IMR-90 (cell line): ENCODE results near the gene FKBP11. TPM values are rescaled to one million over a fixed set of nuclear protein-coding genes. Genes with fewer than 3 reads are reported as not detected.

Source experiments
- ATAC-seq: fragments of 200-7000 bp; cut with Tn5 transposase; 2 replicates; pipeline ENCODE4 v1.9.1; 2020; ENCODE audit warnings: low read depth, mild to moderate bottlenecking, moderate library complexity
- BruUV-seq: library from RNA; stranded (reverse); fragments of 400-500 nt; replicated peaks from 2 replicates; lab custom pipeline; 2021; lab: Mats Ljungman, UMichigan
- CTCF ChIA-PET: fragments of 300-600 bp; formaldehyde crosslinking; extraction: SDS; loops from one replicate; lab custom pipeline; 2021; ENCODE audit warnings: antibody characterized with exemption; lab: Yijun Ruan, JAX
- POLR2A ChIA-PET: fragments of 300-600 bp; sonication (Branson Sonifier 250); formaldehyde crosslinking; loops from one replicate; lab custom pipeline; 2022; ENCODE audit warnings: antibody characterized with exemption; ENCODE audit not compliant: unreplicated experiment; lab: Charles Lee
- DNase-seq: peaks from one replicate; pipeline ENCODE4 v3.0.0; 2013
- H2AFZ ChIP-seq: replicated peaks from 2 replicates; pipeline ENCODE3; 2013; ENCODE audit warnings: low read length, mild to moderate bottlenecking; ENCODE audit not compliant: poor library complexity
- H2AK5ac ChIP-seq: 2 replicates; pipeline ENCODE4 v1.6.1; 2013; ENCODE audit warnings: low read depth, low read length, inconsistent platforms
- H2AK9ac ChIP-seq: replicated peaks from 2 replicates; pipeline ENCODE3; 2013; ENCODE audit warnings: mild to moderate bottlenecking, low read depth, low read length, moderate library complexity; ENCODE audit not compliant: poor library complexity
- H2BK120ac ChIP-seq: 2 replicates; pipeline ENCODE4 v1.6.1; 2013; ENCODE audit warnings: low read depth, low read length, inconsistent platforms
- H2BK15ac ChIP-seq: 3 replicates; pipeline ENCODE4 v1.6.1; 2013; ENCODE audit warnings: low read depth, low read length, inconsistent platforms
- H2BK20ac ChIP-seq: 2 replicates; pipeline ENCODE4 v1.6.1; 2013; ENCODE audit warnings: low read depth, mild to moderate bottlenecking, inconsistent platforms, low read length, moderate library complexity
- H2BK5ac ChIP-seq: 2 replicates; pipeline ENCODE4 v1.6.1; 2013; ENCODE audit warnings: mild to moderate bottlenecking, low read depth, low read length, inconsistent platforms; ENCODE audit not compliant: poor library complexity, severe bottlenecking
- H3K14ac ChIP-seq: replicated peaks from 2 replicates; pipeline ENCODE4 v1.6.1; 2013; ENCODE audit warnings: low read depth, low read length, inconsistent platforms
- H3K18ac ChIP-seq: 2 replicates; pipeline ENCODE4 v1.6.1; 2013; ENCODE audit warnings: low read depth, low read length, control low read depth
- H3K23ac ChIP-seq: 2 replicates; pipeline ENCODE4 v1.6.1; 2013; ENCODE audit warnings: low read depth, low read length, inconsistent platforms
- H3K27ac ChIP-seq: 2 replicates; pipeline ENCODE4 v1.5.1; 2013; ENCODE audit warnings: mild to moderate bottlenecking, control low read depth, low read length; ENCODE audit not compliant: insufficient read depth
- H3K27me3 ChIP-seq: 2 replicates; pipeline ENCODE4 v1.6.1; 2013; ENCODE audit warnings: low read length; ENCODE audit not compliant: control insufficient read depth, insufficient read depth
- H3K36me3 ChIP-seq: 2 replicates; pipeline ENCODE4 v1.6.1; 2013; ENCODE audit warnings: low read length, mixed read lengths; ENCODE audit not compliant: control insufficient read depth, insufficient read depth
- H3K4ac ChIP-seq: 2 replicates; pipeline ENCODE4 v1.6.1; 2013; ENCODE audit warnings: low read depth, low read length, inconsistent platforms
- H3K4me1 ChIP-seq: 2 replicates; pipeline ENCODE4 v1.6.1; 2013; ENCODE audit warnings: low read length, mixed read lengths; ENCODE audit not compliant: control insufficient read depth, insufficient read depth
- H3K4me2 ChIP-seq: 2 replicates; pipeline ENCODE4 v1.6.1; 2013; ENCODE audit warnings: low read depth, mild to moderate bottlenecking, control low read depth, low read length, moderate library complexity
- H3K4me3 ChIP-seq: 2 replicates; pipeline ENCODE4 v1.5.1; 2013; ENCODE audit warnings: low read depth, mild to moderate bottlenecking, control low read depth, low read length, moderate library complexity; ENCODE audit not compliant: insufficient read depth
- H3K56ac ChIP-seq: 2 replicates; pipeline ENCODE4 v1.6.1; 2013; ENCODE audit warnings: low read length, inconsistent platforms; ENCODE audit not compliant: insufficient read depth; ENCODE audit errors: extremely low read depth
- H3K79me1 ChIP-seq, 2 experiments: 2 replicates each; pipeline ENCODE4 v1.6.1; 2013; ENCODE audit warnings: low read length in 2 of 2, inconsistent platforms in 1 of 2, low read depth in 1 of 2
- H3K9ac ChIP-seq: 2 replicates; pipeline ENCODE4 v1.6.1; 2013; ENCODE audit warnings: low read depth, low read length, control low read depth
- H3K9me1 ChIP-seq: 2 replicates; pipeline ENCODE4 v1.6.1; 2013; ENCODE audit warnings: low read length, inconsistent platforms; ENCODE audit not compliant: insufficient read depth
- H3K9me3 ChIP-seq: 2 replicates; pipeline ENCODE4 v1.6.1; 2013; ENCODE audit warnings: low read length; ENCODE audit not compliant: control insufficient read depth, insufficient read depth
- H4K20me1 ChIP-seq: 2 replicates; pipeline ENCODE4 v1.6.1; 2013; ENCODE audit warnings: low read length, inconsistent platforms; ENCODE audit not compliant: insufficient read depth
- H4K5ac ChIP-seq: 2 replicates; pipeline ENCODE4 v1.6.1; 2013; ENCODE audit warnings: mild to moderate bottlenecking, low read depth, low read length, control low read depth
- H4K8ac ChIP-seq, 2 experiments: 2 replicates each; pipeline ENCODE4 v1.6.1; 2013; ENCODE audit warnings: low read depth in 2 of 2, low read length in 2 of 2, control low read depth in 1 of 2, inconsistent platforms in 1 of 2
- H4K91ac ChIP-seq: 2 replicates; pipeline ENCODE4 v1.6.1; 2013; ENCODE audit warnings: low read depth, low read length, inconsistent platforms; ENCODE audit not compliant: insufficient read depth
- BHLHE40 ChIP-seq: fragments of 150-350 bp; IDR thresholded peaks from 2 replicates; pipeline ENCODE4 v1.6.1; 2016; ENCODE audit warnings: mild to moderate bottlenecking, low read depth, low read length
- CEBPB ChIP-seq: IDR thresholded peaks from 2 replicates; pipeline ENCODE4 v1.6.1; 2012; ENCODE audit warnings: low read depth, low read length, improper control_type of control experiment
- CHD1 ChIP-seq: IDR thresholded peaks from 2 replicates; pipeline ENCODE4 v1.6.1; 2012; ENCODE audit warnings: low read depth, low read length, improper control_type of control experiment
- MAZ ChIP-seq: IDR thresholded peaks from 2 replicates; pipeline ENCODE4 v1.6.1; 2012; ENCODE audit warnings: low read depth, mild to moderate bottlenecking, low read length, improper control_type of control experiment, moderate library complexity, borderline replicate concordance
- NFE2L2 ChIP-seq: fragments of 150-350 bp; IDR thresholded peaks from 2 replicates; pipeline ENCODE4 v1.6.1; 2016; ENCODE audit warnings: low read depth, mild to moderate bottlenecking, low read length
- RAD21 ChIP-seq: IDR thresholded peaks from 2 replicates; pipeline ENCODE4 v1.6.1; 2012; ENCODE audit warnings: low read length, improper control_type of control experiment
- SMC3 ChIP-seq: fragments of 150-350 bp; IDR thresholded peaks from 2 replicates; pipeline ENCODE4 v1.6.1; 2016; ENCODE audit warnings: low read depth, mild to moderate bottlenecking, antibody characterized with exemption, low read length, moderate library complexity
- WGBS, 2 experiments: methylation state at CpG; one replicate each; pipeline versions ENCODE4 v1.1.5 to v1.1.7; 2013; ENCODE audit warnings: missing lambda C conversion rate in 2 of 2; ENCODE audit not compliant: insufficient read length in 1 of 2; ENCODE audit errors: extremely low coverage in 2 of 2; 5-methylcytosine and 5-hydroxymethylcytosine counted together
- dilution Hi-C: fragments of 300-500 bp; cut with HindIII; formaldehyde crosslinking; loops from one replicate; pipeline ENCODE4 v1.14.3; 2018; ENCODE audit warnings: low sequenced_read_pairs; ENCODE audit not compliant: unreplicated experiment
- in situ Hi-C: fragments of 300-500 bp; cut with MboI; formaldehyde crosslinking; loops from 3 replicates; pipeline ENCODE4 v1.14.3; 2019; ENCODE audit warnings: low sequenced_read_pairs, inconsistent platforms, mixed read lengths
- intact Hi-C: fragments of 100-400 bp; cut with micrococcal nuclease; formaldehyde crosslinking; loops from 2 replicates; pipeline ENCODE4 v1.10.0; 2022
- polyA plus RNA-seq, 3 experiments: library from polyadenylated mRNA; depleted of rRNA; stranded (reverse); fragments of >200 nt; gene quantifications; 2 replicates each; pipeline ENCODE4 v1.2.3, GENCODE V29; 2012; ENCODE audit warnings: low replicate concordance in 1 of 3
- total RNA-seq: library from RNA; depleted of rRNA; stranded (reverse); fragments of >200 nt; gene quantifications from 2 replicates; pipeline ENCODE4 v1.2.3, GENCODE V29; 2012
- TF ChIP-seq, protein P1 (sequence below): fragments of 150-350 bp; IDR thresholded peaks from 2 replicates; pipeline ENCODE4 v1.6.1; 2016; ENCODE audit warnings: low read depth, mild to moderate bottlenecking, low read length, moderate library complexity, borderline replicate concordance

The FKBP11 gene
- total and polyA plus RNA-seq, 2 of the 4 experiments (the other 2 are of a cell fraction), result 5.0 to 40.0 TPM

DNA sequence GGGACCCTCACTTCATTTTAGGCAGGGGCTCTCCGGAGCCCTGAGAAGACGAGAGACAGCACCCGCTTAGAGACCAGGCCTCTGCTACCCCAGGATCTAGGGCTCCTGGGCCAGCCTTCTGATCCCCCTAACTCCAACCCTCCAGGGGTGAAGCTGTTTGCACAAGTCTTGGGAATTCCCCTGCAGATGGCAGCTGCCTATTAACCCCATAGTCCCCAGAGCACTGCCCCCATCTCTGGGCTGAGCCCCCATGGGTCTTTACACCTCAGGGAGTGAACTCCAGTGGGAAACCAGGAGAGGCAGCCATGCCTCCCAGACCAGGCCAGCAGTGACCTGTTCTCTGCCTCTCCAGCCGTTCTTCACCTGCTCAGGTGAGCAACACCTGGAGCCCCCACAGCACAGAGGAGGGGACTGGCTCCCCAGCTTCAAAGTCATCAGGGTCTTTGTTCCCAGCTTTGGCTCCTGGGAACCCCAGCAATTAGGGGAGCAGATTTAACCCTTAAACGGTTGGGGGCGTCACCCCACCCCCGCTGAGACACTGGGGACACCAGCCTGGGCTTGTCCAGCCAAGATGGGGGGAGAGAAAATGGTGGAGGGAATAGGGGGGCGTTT, 44.0 kb upstream of the FKBP11 start:
- Histone ChIP-seq H4K20me1 (no peaks in the 10 kb centered on the region; the same call in 1 of the 2 replicates), H2BK120ac (no peak overlapping the region), H3K14ac (no peak overlapping the region), H4K8ac (no peak overlapping the region), H2BK20ac (no peak overlapping the region), H3K4me1 (peaks cover 14% of the 10 kb centered on the region), H3K36me3 (no peaks in the 10 kb centered on the region), H4K5ac (no peak overlapping the region), H3K27me3 (peaks cover 84% of the 10 kb centered on the region), H3K79me1 (no peaks in the 10 kb centered on the region), H3K56ac (no peak overlapping the region), H3K23ac (no peak overlapping the region), H3K27ac (no peak overlapping the region), H3K4me3 (no peak overlapping the region), H2BK15ac (no peak overlapping the region), H4K91ac (no peak overlapping the region), H3K4me2 (no peak overlapping the region), H3K18ac (no peak overlapping the region), H3K9ac (no peak overlapping the region), H2BK5ac (no peak overlapping the region), H2AK5ac (no peak overlapping the region), H2AK9ac (no peak overlapping the region), H2AFZ (no peak overlapping the region), H3K9me1 (0 out of 2 replicates have a peak, but pooled peaks cover 4% of the 10 kb centered on the region), H3K4ac (no peak overlapping the region), H3K9me3 (no peaks in the 10 kb centered on the region)
- BruUV-seq, result no TSS peak
- in situ Hi-C loops, result no loop called here
- intact Hi-C loops, result no loop called here
- ATAC-seq, result no peak
- ChIA-PET POLR2A (no interaction called here), CTCF (interaction anchor here (2.7 kb wide), 1 partner anchor 19 kb away, joined by 7 read pairs; no protein-coding TSS in a partner anchor)
- dilution Hi-C loops, result no loop called here
- WGBS, 2 experiments, result no CpG with 5 or more reads among the region's 8 CpGs
- TF ChIP-seq CHD1 (no peak), NFE2L2 (no peak), RAD21 (no peak), SMC3 (no peak), CEBPB (no peak), BHLHE40 (no peak), MAZ (no peak)
- TF ChIP-seq, protein P1, sequence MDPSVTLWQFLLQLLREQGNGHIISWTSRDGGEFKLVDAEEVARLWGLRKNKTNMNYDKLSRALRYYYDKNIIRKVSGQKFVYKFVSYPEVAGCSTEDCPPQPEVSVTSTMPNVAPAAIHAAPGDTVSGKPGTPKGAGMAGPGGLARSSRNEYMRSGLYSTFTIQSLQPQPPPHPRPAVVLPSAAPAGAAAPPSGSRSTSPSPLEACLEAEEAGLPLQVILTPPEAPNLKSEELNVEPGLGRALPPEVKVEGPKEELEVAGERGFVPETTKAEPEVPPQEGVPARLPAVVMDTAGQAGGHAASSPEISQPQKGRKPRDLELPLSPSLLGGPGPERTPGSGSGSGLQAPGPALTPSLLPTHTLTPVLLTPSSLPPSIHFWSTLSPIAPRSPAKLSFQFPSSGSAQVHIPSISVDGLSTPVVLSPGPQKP, result no peak
- DNase-seq, result no peak
